ENCODE data around the gene KCNQ1.

The KCNQ1 gene

GRCh38 chr11:2541881-2542361, 97.1 kb downstream of the KCNQ1 start:
- no peak overlapping the region for H3K27ac ChIP-seq
- no peak for TF ChIP-seq CTCF (conservative IDR thresholded peaks at IDR 0.05)

GRCh38 chr11:2542406-2542805, 97.6 kb downstream of the KCNQ1 start:
- H3K27ac ChIP-seq, result no peak overlapping the region
- TF ChIP-seq CTCF (conservative IDR thresholded peaks at IDR 0.05), result no peak

GRCh38 chr11:2547806-2548205, 103.0 kb downstream of the KCNQ1 start:
- no peak for TF ChIP-seq CTCF (conservative IDR thresholded peaks at IDR 0.05)
- H3K27ac ChIP-seq, result no peak overlapping the region

GRCh38 chr11:2548596-2548995, 103.8 kb downstream of the KCNQ1 start:
- H3K27ac ChIP-seq, result no peak overlapping the region
- no peak for TF ChIP-seq CTCF (conservative IDR thresholded peaks at IDR 0.05)

- no peak overlapping the region for H3K27ac ChIP-seq
- TF ChIP-seq CTCF (conservative IDR thresholded peaks at IDR 0.05), result no peak
These were observed 104.3 kb downstream of the KCNQ1 start for GRCh38 chr11:2549080-2549479.

GRCh38 chr11:2549491-2549875, 104.7 kb downstream of the KCNQ1 start:
- TF ChIP-seq CTCF (conservative IDR thresholded peaks at IDR 0.05), result no peak
- H3K27ac ChIP-seq, result no peak overlapping the region

GRCh38 chr11:2549876-2550605, 105.2 kb downstream of the KCNQ1 start:
- no peak for TF ChIP-seq CTCF (conservative IDR thresholded peaks at IDR 0.05)

More at GRCh38 chr11:2549876-2550605, 105.2 kb downstream of the KCNQ1 start:
- H3K27ac ChIP-seq, result no peak overlapping the region

Measured in VCaP (cell line).